ENCODE measurements around the gene SLC35F2.
"Not testable (repeated sequence)": the region's sequence is repeated elsewhere in the genome, so short reads cannot be mapped to it uniquely, and the experiment has no call there.

The SLC35F2 gene, protein sequence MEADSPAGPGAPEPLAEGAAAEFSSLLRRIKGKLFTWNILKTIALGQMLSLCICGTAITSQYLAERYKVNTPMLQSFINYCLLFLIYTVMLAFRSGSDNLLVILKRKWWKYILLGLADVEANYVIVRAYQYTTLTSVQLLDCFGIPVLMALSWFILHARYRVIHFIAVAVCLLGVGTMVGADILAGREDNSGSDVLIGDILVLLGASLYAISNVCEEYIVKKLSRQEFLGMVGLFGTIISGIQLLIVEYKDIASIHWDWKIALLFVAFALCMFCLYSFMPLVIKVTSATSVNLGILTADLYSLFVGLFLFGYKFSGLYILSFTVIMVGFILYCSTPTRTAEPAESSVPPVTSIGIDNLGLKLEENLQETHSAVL

GRCh38 chr11:107858217-107859070, at the start of gene SLC35F2:
Gene SLC35F2 (minus strand): TSS chr11:107858787. CDS start chr11:107858767, 20 bp downstream.
- DNase-seq, result peak; percentile 62

- no peak for DNase-seq
Observed at GRCh38 chr11:107908211-107908610, 49.6 kb upstream of the SLC35F2 start.

- DNase-seq, result no peak
Observed at GRCh38 chr11:107898270-107898669, 39.7 kb upstream of the SLC35F2 start.

DNA sequence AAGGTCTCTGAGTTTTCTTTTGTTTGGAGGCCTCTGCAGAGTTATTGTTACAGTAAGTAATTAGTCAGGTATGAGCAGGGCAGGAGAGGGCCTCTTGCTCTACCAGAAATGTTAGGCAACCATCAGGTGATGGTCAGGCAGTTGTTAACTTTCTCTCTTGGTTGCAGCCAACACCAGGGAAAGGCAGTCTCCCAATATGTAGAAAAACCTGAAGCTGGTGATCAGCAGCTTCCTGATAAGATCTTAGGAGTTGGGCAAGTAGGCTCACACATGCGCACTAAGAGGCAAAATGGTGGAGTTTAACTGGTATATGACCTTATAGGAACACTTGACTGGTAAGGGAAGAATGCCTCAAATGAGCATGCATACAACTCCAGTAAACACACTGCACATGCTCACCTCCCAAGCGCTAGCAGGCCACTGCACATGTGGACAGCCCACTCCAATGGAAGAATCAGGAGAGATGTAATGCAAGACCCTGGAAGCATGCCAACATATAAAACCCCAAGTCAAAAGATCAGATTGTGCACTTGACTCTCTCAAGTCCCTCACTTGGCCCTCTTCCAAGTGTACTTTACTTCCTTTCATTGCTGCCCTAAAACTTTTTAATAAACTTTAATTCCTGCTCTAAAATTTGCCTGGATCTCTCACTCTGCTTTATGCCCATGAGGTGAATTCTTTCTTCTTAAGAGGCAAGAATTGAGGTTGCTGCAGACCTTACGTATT, 23.7 kb upstream of the SLC35F2 start:
- DNase-seq, result no peak

GRCh38 chr11:107881471-107881870, 22.9 kb upstream of the SLC35F2 start:
- DNase-seq, result not testable (repeated sequence)

DNA sequence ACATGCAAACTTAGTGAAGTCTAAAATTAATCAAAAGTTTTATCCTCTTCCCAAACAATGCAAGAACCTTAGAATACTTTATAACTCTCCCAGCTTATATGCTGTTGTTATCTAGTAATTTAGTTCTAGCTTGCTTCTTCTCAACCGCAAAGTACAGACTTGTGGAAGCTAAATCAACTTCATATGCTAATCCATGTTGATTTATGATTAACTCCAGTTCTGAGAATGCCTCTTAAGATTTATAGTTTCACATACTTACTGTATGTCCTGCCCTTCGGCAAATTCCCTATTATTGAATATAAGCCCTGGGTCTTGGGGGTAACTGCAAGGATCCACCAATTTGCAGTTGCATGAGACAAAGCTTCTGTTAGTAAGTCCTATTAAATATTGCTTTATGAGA, 17.6 kb upstream of the SLC35F2 start:
- DNase-seq, result no peak

DNA sequence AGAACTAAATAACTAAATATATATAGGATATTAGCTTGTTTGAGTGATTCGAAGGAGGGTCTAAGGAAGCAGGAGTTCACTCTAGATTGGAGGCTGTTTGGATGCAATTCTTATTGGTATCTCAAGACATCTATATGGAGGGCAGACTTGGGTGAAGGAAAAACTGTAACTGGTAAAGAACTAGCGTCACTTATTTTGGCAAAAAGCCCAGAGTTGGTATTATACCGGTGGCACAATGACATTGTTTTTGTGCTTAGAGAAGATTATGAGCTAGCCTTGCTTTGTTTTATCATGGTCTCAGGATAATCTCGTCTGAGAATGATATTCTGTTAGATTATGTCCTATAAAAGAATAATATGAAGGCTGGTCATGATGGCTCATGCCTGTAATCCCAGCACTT, 6.0 kb upstream of the SLC35F2 start:
- no peak for DNase-seq

DNA sequence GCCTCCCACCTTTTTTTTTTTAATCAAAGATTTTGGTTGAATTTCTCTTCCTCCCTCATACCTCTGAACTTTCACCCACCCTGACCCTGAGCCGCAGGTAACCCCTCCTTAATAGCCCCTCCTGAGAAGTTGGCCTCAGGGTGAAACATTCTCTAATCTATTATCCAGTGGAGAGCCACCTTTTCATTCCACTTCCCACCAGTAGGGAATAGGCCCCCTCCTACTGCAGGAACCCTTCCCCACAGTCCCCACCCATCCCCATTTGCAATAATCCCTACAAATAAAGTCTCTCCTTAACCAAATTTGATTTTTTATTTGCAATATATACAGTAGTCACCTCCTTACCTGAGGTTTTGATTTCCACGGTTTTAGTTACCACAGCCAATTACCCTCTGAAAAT, 2.1 kb upstream of the SLC35F2 start:
- DNase-seq, result no peak

DNA sequence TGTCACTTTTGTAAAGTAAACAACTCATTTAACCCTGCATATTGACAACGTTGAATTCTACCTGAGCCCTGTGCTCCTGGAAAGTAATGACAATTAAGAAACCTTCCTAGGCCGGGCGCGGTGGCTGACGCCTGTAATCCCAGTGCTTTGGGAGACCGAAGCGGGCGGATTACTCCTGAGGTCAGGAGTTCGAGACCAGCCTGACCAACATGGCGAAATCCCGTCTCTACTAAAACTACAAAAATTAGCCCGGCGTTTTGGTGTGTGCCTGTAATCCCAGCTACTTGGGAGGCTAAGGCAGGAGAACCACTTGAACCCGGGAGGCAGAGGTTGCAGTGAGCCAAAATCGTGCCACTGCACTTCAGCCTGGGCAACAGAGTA, 1.6 kb upstream of the SLC35F2 start:
- not testable (repeated sequence) for DNase-seq

GRCh38 chr11:107859459-107860239, 1.1 kb upstream of the SLC35F2 start:
- DNase-seq, result no peak

GRCh38 chr11:107857550-107858216, 904 bp downstream of the SLC35F2 start:
- no peak for DNase-seq

- DNase-seq, result no peak
Observed at GRCh38 chr11:107856981-107857517, 1.5 kb downstream of the SLC35F2 start.

DNA sequence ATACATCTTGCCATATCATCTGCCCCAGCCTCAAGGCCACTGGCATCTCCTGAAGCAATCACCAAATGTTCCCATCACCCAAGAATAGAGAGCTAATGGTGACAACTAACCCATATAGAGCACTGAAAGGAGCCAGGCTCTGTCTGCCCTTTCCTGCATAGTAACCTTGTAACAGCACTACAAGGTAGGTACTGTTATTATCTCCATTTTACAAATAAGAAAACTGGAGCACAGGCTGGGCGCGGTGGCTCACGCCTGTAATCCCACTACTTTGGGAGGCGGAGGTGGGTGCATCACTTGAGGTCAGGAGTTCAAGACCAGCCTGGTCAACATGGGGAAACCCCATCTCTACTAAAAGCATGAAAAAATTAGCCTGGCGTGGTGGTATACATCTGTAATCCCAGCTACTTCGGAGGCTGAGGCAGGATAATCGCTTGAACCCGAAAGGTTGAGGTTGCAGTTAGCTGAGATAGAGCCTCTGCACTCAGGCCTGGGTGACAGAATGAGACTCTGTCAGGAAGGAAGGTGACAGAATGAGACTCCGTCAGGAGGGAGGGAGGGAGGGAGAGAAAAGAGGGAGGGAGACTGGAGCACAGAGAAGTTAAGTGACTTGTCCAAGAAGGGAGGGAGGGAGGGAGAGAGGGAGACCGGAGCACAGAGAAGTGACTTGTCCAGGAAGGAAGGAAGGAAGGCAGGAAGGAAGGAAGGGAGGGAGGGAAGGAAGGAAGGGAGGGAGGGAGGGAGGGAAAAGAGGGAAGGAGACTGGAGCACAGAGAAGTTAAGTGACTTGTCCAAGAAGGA, 2.2 kb downstream of the SLC35F2 start:
- no peak for DNase-seq

- DNase-seq, result no peak
Observed at GRCh38 chr11:107853070-107853469, 5.5 kb downstream of the SLC35F2 start.

DNA sequence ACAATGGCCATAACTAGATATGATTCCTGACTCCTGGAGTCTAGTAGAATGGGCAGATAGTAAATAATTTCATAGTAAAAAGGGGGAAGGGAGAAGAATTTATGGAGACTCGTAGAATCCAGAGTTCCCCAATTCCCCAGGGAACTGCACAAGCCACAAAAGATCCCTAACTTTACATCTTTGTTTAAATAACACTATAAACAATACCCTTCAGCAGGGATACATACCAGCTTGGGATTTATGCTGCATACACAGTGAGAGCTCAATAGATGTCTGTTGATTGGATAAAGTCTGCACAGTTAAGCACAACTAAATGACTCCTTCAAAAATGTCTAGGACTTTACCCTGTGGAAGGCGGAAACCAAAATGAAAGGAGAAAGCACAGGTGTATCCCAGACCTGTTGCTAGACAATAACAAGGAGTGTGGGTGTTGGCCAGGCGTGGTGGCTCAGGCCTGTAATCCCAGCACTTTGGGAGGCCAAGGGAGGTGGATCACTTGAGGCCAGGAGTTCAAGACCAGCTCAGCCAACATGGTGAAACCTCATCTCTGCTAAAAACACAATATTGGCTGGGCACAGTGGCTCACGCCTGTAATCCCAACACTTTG, 6.8 kb downstream of the SLC35F2 start:
- no peak for DNase-seq

- DNase-seq, result no peak
Observed at GRCh38 chr11:107849790-107850189, 8.8 kb downstream of the SLC35F2 start.

DNA sequence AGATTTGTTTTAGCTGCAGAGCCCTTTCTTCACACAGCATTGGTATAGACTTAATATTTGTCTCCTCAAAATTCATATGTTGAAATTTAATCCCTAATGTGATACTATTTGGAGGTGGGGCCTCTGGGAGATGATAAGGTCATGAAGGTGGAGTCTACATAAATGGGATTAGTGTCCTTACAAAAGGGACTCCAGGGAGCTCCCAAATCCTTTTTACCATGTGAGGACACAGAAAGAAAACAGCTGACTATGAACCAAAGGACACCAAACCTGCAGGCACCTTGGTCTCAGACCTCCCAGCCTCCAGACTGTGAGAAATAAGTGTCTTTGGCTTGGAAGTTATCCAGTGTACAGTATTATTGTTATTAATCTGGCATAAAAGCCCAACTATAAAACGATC, 10.2 kb downstream of the SLC35F2 start:
- DNase-seq, result no peak

GRCh38 chr11:107847184-107847583, 11.4 kb downstream of the SLC35F2 start:
- no peak for DNase-seq

GRCh38 chr11:107844041-107844440, 14.5 kb downstream of the SLC35F2 start:
- DNase-seq, result no peak

- no peak for DNase-seq
Observed at GRCh38 chr11:107842412-107843100, 16.0 kb downstream of the SLC35F2 start.
